Measurements from ENCODE around the gene CTSD.

The CTSD gene

GRCh38 chr11:1751531-1751921, 12.2 kb downstream of the CTSD start:
- FAIRE-seq (no peak), DNase-seq (ENCODE audit: insufficient read length, low spot score) (no peak)
- TF ChIP-seq, protein P1, sequence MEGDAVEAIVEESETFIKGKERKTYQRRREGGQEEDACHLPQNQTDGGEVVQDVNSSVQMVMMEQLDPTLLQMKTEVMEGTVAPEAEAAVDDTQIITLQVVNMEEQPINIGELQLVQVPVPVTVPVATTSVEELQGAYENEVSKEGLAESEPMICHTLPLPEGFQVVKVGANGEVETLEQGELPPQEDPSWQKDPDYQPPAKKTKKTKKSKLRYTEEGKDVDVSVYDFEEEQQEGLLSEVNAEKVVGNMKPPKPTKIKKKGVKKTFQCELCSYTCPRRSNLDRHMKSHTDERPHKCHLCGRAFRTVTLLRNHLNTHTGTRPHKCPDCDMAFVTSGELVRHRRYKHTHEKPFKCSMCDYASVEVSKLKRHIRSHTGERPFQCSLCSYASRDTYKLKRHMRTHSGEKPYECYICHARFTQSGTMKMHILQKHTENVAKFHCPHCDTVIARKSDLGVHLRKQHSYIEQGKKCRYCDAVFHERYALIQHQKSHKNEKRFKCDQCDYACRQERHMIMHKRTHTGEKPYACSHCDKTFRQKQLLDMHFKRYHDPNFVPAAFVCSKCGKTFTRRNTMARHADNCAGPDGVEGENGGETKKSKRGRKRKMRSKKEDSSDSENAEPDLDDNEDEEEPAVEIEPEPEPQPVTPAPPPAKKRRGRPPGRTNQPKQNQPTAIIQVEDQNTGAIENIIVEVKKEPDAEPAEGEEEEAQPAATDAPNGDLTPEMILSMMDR (IDR thresholded peaks at IDR 0.05; ENCODE audit: insufficient read depth, missing control alignments): no peak

- DNase-seq (ENCODE audit: insufficient read length, low spot score) (no peak), FAIRE-seq (no peak)
- TF ChIP-seq, protein P1 (IDR thresholded peaks at IDR 0.05; ENCODE audit: insufficient read depth, missing control alignments): no peak
Observed at GRCh38 chr11:1750840-1751530, 12.7 kb downstream of the CTSD start.

GRCh38 chr11:1750481-1750839, 13.3 kb downstream of the CTSD start, which contains the start of gene IFITM10:
Gene IFITM10, minus strand, starts transcription at chr11:1750595. Its CDS starts 153 bp downstream, at chr11:1750442.
- TF ChIP-seq, protein P1 (IDR thresholded peaks at IDR 0.05; ENCODE audit: insufficient read depth, missing control alignments): no peak
- DNase-seq (ENCODE audit: insufficient read length, low spot score) (no peak), FAIRE-seq (no peak)

DNA sequence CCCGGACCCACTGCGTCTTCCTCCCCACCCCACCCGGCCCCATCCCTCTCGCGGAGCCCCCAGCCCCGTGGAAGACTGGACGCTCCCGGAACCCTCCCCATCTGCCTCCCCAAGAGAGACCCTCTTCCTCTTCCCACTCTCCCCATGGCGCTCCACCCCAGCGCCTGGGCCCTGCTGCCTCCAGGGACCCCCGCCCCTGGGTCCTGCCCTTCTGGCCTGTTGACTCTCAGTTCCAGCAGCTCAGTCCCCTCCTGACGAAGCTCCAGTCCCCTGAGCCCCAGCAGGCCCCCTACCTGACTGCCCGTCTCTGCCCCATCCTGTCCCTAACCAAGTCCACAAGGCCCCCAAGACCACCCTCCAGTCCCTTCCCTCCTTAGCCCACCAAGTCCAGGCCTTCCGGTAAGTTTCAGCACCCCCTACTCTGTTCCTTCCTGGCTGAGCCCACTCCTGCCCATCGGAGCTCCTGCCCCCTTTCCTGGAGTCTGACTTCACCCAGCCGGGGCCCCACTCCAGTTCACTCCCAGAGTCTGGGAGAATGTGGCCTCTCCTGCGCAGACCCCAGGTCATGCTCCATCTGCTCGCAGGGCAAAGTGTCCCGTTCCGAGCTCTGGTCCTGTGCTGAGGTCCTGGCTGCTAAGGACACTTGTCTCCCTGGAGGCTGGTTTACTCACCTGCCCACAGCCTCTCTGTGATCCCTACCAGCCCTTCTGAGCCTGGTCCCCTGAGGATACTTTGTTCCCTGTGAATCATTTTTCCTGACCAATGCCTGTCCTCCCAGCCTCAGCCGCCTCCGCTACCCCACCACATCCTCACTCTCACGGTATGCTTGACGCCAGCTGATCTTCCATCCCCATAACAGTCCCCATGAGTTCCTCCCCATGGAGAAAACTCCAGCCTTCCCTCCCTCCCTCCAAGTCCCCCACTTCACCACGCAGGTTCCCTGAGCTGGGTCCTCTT, 14.1 kb downstream of the CTSD start:
- FAIRE-seq (no peak), DNase-seq (ENCODE audit: insufficient read length, low spot score) (no peak)
- TF ChIP-seq, protein P1 (IDR thresholded peaks at IDR 0.05; ENCODE audit: insufficient read depth, missing control alignments): no peak

- TF ChIP-seq, protein P1 (IDR thresholded peaks at IDR 0.05; ENCODE audit: insufficient read depth, missing control alignments): no peak
- no peak for DNase-seq (ENCODE audit: insufficient read length, low spot score)
- FAIRE-seq: no peak
Observed at GRCh38 chr11:1748636-1749394, 14.9 kb downstream of the CTSD start.

DNA sequence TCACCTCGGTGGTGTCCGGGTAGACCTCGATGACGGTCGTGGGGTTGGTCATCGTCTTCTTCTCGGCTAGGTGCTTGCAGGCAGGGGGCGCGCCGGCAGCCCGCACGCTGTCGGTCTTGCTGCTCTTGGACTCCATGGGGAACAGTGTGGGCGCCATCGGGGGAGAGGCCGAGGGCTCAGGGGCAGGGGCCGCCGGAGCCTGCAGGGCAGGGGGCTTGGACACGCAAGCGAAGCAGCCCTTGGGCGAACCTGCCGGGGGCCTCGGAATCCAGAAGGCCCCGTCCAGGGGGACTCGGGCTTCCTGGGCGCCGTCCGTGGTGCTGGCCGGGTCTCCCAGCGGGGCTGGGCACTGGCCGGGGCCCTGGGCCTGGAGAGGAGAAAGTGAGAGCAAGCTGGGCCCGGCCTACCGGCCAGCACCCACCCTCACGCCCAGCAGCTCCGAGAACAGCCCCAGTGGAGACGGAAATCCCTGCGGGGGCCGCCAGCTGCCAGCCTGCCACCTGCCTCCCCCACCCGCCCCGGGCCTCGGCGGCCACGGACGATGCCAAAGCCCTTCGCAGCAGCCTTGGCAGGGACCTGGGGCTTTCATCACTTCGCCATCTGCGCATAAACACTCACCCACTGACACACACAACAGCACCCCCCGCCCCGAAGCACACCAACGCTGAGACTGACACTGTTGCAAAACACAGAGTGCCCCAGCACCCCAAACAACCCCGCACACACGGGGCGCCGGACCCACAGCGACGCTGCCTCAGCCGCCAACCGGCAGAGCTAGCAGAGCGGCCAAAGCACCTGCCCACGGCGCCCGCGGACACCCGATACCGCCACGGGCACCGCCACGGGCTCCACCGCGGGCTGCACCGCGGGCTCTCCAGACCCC, 15.7 kb downstream of the CTSD start:
- no peak for FAIRE-seq
- TF ChIP-seq, protein P1 (IDR thresholded peaks at IDR 0.05; ENCODE audit: insufficient read depth, missing control alignments): no peak
- no peak for DNase-seq (ENCODE audit: insufficient read length, low spot score)

Data from D721Med (cell line).